Epithelial cell of proximal tubule (primary cell): Measurements from ENCODE around the gene TMEM40. TPM values are rescaled to one million over a fixed set of nuclear protein-coding genes. Genes with fewer than 3 reads are reported as not detected.
"Not testable (repeated sequence)": the region's sequence is repeated elsewhere in the genome, so short reads cannot be mapped to it uniquely, and the experiment has no call there.

Source experiments
- DNase-seq: peaks from one replicate; pipeline ENCODE4 v3.0.0-alpha.2; 2011; ENCODE audit warnings: low read depth
- H3K4me3 ChIP-seq: 2 replicates; pipeline ENCODE4 v1.5.1; 2011; ENCODE audit warnings: low read depth, mild to moderate bottlenecking, low read length
- total RNA-seq: library from RNA; depleted of rRNA; stranded (reverse); fragments of >200 nt; gene quantifications from 2 replicates; pipeline ENCODE4 v1.2.3, GENCODE V29; 2015
- TF ChIP-seq, protein P1 (sequence below): conservative IDR thresholded peaks from 2 replicates; pipeline ENCODE4 v1.5.1; 2012; ENCODE audit warnings: low read depth, mild to moderate bottlenecking, low read length

Gene TMEM40
- total RNA-seq, 1 donor from 2014 or later: 11.8 TPM

DNA sequence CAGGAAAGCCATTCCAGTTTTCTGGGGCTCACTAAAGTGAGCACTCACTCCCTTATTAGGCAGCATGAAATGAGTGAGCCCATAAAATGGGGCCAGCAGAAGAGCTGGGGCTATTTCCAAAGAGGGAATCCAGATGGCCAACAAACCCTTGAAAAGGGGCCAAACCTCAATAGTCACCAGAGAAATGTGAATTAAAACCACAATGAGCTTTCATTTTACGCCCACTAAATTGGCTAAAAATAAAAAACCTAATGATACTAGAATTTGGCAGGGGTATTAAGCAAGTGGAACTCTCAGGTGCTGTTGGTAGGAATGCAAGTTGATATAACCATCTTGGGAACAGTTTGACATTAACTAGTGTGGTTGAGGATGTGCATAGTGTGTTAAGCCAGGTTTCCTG lies 53.1 kb downstream of the TMEM40 start:
- no peak for DNase-seq
- H3K4me3 ChIP-seq: no peak overlapping the region
- TF ChIP-seq, protein P1, sequence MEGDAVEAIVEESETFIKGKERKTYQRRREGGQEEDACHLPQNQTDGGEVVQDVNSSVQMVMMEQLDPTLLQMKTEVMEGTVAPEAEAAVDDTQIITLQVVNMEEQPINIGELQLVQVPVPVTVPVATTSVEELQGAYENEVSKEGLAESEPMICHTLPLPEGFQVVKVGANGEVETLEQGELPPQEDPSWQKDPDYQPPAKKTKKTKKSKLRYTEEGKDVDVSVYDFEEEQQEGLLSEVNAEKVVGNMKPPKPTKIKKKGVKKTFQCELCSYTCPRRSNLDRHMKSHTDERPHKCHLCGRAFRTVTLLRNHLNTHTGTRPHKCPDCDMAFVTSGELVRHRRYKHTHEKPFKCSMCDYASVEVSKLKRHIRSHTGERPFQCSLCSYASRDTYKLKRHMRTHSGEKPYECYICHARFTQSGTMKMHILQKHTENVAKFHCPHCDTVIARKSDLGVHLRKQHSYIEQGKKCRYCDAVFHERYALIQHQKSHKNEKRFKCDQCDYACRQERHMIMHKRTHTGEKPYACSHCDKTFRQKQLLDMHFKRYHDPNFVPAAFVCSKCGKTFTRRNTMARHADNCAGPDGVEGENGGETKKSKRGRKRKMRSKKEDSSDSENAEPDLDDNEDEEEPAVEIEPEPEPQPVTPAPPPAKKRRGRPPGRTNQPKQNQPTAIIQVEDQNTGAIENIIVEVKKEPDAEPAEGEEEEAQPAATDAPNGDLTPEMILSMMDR: no peak

DNA sequence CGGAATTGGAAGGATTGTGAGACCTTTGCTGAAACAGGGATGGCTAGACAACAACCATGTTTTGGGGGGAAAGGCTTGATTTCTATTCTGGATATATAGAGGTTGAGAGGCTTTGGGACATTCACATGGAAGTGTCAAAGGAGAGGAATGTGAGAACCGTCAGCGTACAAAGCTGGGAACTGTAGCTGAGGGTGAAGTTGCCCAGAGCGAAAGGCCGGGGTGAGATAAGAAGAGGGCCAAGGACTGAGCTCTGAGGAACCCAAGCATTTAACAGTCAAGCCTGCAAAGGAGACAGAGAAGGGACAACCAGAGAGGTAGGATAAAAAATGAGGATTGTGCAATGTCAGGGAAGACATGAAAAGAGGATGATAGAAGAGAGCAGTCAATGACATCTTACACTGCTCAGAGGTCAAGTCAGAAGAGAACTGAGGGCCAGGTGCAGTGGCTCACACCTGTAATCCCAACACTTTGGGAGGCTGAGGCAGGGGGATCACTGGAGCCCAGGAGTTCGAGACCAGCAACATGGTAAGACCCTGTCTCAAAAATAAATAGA lies 53.6 kb downstream of the TMEM40 start:
- TF ChIP-seq, protein P1: no peak
- DNase-seq: no peak
- no peak overlapping the region for H3K4me3 ChIP-seq

DNA sequence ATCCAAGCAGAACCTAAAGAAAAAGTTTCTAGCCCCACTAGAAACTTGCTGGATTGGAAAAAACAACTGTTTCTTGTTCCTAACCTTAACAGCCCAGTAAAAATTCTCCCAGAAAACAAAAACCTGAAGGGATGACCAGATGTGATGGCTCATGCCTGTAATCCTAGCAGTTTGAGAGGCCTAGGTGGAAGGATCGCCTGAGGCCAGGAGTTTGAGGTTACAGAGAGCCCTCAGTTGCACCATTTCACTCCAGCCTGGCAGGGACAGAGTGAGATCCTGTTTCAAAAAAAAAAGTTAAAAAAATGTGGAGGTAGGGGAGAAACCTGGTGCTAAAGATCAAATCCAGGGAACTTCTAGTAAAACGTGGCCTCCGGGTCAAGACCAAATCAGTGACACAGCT lies 56.6 kb downstream of the TMEM40 start:
- TF ChIP-seq, protein P1: no peak
- H3K4me3 ChIP-seq: no peak overlapping the region
- DNase-seq: no peak

DNA sequence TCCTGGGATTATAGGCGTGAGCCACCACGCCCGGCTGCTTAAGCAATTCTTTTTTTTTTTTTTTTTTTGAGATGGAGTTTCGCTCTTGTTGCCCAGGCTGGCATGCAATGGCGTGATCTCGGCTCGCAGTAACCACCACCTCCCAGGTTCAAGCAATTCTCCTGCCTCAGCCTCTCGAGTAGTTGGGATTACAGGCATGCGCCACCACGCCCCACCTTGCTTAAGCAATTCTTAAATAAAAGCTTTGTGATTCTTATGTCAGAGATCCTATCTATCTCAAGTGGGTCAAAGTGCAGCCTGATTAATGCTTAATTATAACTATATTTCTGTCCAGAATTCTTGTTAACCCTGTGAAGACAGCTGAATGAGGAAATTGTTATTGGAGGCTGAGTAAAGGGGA lies 57.5 kb downstream of the TMEM40 start:
- not testable (repeated sequence) for DNase-seq, H3K4me3 ChIP-seq

DNA sequence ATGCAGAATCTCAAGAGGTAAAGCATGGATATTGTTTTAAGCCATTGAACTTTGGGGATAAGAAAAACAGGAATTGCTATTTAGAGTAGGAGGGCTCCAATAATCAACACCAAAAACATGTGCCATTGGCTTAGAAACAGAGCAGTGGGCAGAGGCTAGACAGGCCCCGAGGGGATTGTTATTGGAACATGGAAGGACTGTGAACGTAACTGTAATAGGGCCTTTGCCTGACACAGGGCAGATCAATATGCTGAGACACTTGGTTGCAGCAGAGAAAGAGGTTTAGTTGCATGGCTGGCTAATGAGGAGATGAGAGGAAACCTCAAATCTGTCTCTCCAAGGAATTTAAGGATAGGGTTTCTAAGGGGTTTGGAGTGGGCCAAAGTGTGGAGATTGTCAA lies 58.3 kb downstream of the TMEM40 start:
- DNase-seq: no peak
- no peak overlapping the region for H3K4me3 ChIP-seq
- TF ChIP-seq, protein P1: no peak

DNA sequence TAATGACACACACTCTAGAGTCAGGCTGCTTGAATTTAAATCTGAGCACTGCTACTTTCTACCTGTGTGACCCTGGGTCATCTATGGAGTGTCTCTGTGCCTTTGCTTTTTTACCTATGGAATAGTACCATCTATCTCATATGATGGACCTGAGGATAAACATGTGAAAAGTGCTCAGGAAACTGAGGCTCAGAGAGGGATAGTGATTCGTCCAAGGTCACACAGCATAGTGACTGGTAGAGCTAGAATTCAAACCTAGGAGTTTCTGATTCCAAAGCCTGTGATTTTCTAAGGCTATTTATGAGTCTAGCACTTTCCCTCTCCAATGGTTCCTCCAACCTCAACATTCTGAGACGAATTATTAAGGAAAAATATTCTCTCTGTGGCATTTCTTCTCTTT lies 63.1 kb downstream of the TMEM40 start:
- no peak for DNase-seq
- TF ChIP-seq, protein P1: no peak
- H3K4me3 ChIP-seq: no peak overlapping the region

DNA sequence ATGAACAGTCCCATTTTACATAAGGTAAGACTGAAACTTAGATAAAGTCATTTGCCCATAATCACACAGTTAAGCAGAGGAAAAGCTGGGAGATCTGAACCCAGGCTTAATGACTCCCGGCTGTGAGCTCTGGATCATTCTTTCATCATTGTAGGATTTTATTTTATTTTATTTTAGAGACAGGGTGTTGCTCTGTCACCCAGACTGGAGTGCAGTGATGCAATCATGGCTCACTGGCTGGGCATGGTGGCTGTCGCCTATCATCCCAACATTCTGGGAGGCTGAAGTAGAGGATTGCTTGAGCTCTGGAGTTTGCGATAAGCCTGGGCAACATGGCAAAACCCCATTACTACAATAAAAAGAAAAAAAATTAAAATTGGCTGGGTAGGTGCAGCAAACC lies 63.9 kb downstream of the TMEM40 start:
- H3K4me3 ChIP-seq: no peak overlapping the region
- DNase-seq: no peak
- TF ChIP-seq, protein P1: no peak
